GM08714 (cell line): ENCODE data around the gene ZNF670.

Experiments
- H3K4me3 ChIP-seq: fragments of 200-500 bp; sonication (Bioruptor generic); 2 replicates; pipeline ENCODE4 v1.5.1; 2014; ENCODE audit warnings: mild to moderate bottlenecking, low read length, inconsistent platforms
- ZNF274 ChIP-seq: IDR thresholded peaks from 2 replicates; pipeline ENCODE4 v1.6.1; 2012; ENCODE audit warnings: mild to moderate bottlenecking, low read depth, low read length

ZNF670 gene

GRCh38 chr1:247111700-247112478 lies 33.3 kb upstream of the ZNF670 start:
- H3K4me3 ChIP-seq: peak overlapping the region; percentile 60; the same call in 1 of the 2 replicates
- TF ChIP-seq ZNF274: no peak

GRCh38 chr1:247111259-247111699 lies 32.7 kb upstream of the ZNF670 start:
- H3K4me3 ChIP-seq: peak overlapping the region; percentile 60; the same call in 1 of the 2 replicates
- no peak for TF ChIP-seq ZNF274

GRCh38 chr1:247110627-247111258 lies 32.1 kb upstream of the ZNF670 start:
- TF ChIP-seq ZNF274: no peak
- peak overlapping the region; percentile 60; the same call in 1 of the 2 replicates for H3K4me3 ChIP-seq

GRCh38 chr1:247107694-247108093 lies 29.1 kb upstream of the ZNF670 start:
- no peak for TF ChIP-seq ZNF274
- no peak overlapping the region for H3K4me3 ChIP-seq

- no peak overlapping the region for H3K4me3 ChIP-seq
- no peak for TF ChIP-seq ZNF274
Measured at GRCh38 chr1:247105966-247106365, 27.4 kb upstream of the ZNF670 start.

- no peak for TF ChIP-seq ZNF274
- no peak overlapping the region; the same call in 1 of the 2 replicates for H3K4me3 ChIP-seq
Measured at GRCh38 chr1:247104965-247105364, 26.4 kb upstream of the ZNF670 start.

GRCh38 chr1:247103859-247104591 lies 25.4 kb upstream of the ZNF670 start, which contains the start of gene ZNF669:
Gene ZNF669 (minus strand): TSS chr1:247104356. CDS start chr1:247104199, 157 bp downstream.
- no peak for TF ChIP-seq ZNF274
- H3K4me3 ChIP-seq: peak within 1 kb of the TSS; percentile 77

GRCh38 chr1:247102381-247102780 lies 23.8 kb upstream of the ZNF670 start:
- TF ChIP-seq ZNF274: no peak
- no peak overlapping the region for H3K4me3 ChIP-seq

- TF ChIP-seq ZNF274: peak; percentile 77
- H3K4me3 ChIP-seq: no peak overlapping the region
Measured at GRCh38 chr1:247100676-247101279, 22.2 kb upstream of the ZNF670 start.

GRCh38 chr1:247096958-247097357 lies 18.3 kb upstream of the ZNF670 start:
- no peak for TF ChIP-seq ZNF274
- no peak overlapping the region for H3K4me3 ChIP-seq

GRCh38 chr1:247096544-247096943 lies 17.9 kb upstream of the ZNF670 start:
- no peak overlapping the region for H3K4me3 ChIP-seq

GRCh38 chr1:247096112-247096511 lies 17.5 kb upstream of the ZNF670 start:
- H3K4me3 ChIP-seq: no peak overlapping the region
- no peak for TF ChIP-seq ZNF274

More at GRCh38 chr1:247096544-247096943, 17.9 kb upstream of the ZNF670 start:
- no peak for TF ChIP-seq ZNF274

- no peak overlapping the region for H3K4me3 ChIP-seq
- no peak for TF ChIP-seq ZNF274
Measured at GRCh38 chr1:247090455-247090854, 11.8 kb upstream of the ZNF670 start.
